ENCODE data around the gene PAWR.

The PAWR gene

DNA sequence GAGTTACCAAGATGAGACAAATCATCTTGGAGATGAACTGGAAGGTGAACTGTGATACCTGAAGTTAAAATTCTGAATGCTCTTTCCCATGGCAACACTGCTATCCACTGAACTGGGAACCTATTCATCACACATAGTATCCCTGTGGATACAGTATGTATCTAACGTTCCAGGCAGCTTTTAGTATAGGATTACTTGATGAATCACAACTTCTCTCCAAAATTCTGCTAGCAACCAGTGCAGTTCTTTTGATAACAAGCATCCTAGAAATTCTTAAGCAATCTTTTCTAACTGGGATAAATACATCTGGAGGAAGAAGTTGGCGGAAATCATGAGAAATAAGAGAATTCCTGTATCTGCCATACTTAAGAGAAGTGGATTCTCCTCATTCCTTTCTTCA is 66.4 kb downstream of the PAWR start:
- TF ChIP-seq YY1 (IDR thresholded peaks at IDR 0.05; ENCODE audit: low read depth) (no peak), TCF12 (IDR thresholded peaks at IDR 0.05; ENCODE audit: low read depth) (no peak), RAD21 (IDR thresholded peaks at IDR 0.05; ENCODE audit: low read depth) (no peak), CEBPB (IDR thresholded peaks at IDR 0.05) (no peak)

DNA sequence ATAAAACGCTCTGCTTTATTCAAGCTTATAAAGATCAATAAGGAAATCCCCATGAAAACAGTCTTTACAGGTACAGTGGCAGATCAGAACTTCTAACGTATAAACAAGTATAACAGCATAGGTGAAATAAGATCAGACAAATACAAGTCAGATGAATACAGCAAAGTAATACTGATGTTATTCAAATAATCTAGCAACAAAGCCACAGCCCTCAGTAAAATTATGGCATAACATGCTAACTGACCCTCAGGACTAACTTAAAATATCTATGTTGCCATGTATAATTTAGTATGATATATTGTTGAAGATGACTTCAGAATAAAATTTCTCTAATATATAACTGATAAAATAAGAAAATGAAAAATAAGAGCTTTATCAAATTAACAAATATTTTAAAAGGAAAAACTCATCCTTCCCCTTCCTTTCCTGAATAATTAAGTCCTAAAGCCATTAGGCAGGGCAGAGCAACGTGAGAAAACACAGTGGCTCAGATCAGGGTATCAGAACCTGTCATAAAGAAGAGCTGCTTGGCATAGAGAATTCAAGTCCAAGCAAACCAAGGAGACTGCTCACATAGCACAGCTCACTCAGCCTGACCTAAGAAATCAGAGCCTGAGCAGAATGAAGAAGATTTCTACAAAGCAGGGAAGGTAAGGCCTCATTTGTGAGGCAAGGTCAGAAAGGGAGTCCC is 70.7 kb downstream of the PAWR start:
- TF ChIP-seq RAD21 (IDR thresholded peaks at IDR 0.05; ENCODE audit: low read depth) (no peak), TCF12 (IDR thresholded peaks at IDR 0.05; ENCODE audit: low read depth) (no peak), FOXM1 (IDR thresholded peaks at IDR 0.05; ENCODE audit: borderline replicate concordance, low read depth) (no peak), YY1 (IDR thresholded peaks at IDR 0.05; ENCODE audit: low read depth) (no peak)

DNA sequence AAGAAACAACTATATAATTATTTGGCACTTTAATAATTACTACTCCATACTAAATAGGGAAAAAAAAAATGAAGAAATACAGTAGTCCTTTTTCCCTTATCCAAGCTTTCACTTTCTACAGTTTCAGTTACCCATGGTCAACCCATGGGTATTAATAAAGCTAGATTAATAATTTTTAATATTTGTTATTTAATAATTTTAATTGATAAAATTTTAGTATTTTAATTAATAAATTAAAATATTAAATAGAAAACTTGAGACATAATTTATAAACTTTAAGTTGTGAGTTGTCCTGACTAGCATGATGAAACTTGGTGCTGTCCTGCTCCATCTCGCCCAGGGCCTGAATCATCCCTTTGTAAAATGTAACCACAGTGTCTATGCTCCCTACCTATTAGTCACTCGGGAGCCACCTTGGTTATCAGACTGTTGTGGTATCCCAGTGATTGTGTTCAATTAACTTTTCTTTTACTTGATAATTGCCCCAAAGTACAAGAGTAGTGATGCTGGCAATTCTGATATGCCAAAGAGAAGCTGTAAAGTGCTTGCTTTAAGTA is 71.8 kb downstream of the PAWR start:
- TF ChIP-seq NFIC (IDR thresholded peaks at IDR 0.05) (no peak), CEBPB (IDR thresholded peaks at IDR 0.05) (no peak), YY1 (IDR thresholded peaks at IDR 0.05; ENCODE audit: low read depth) (no peak), CREB1 (IDR thresholded peaks at IDR 0.05; ENCODE audit: low read depth) (no peak), TEAD4 (IDR thresholded peaks at IDR 0.05) (no peak), RAD21 (IDR thresholded peaks at IDR 0.05; ENCODE audit: low read depth) (no peak), EGR1 (IDR thresholded peaks at IDR 0.05) (no peak)
- TF ChIP-seq, protein P1, sequence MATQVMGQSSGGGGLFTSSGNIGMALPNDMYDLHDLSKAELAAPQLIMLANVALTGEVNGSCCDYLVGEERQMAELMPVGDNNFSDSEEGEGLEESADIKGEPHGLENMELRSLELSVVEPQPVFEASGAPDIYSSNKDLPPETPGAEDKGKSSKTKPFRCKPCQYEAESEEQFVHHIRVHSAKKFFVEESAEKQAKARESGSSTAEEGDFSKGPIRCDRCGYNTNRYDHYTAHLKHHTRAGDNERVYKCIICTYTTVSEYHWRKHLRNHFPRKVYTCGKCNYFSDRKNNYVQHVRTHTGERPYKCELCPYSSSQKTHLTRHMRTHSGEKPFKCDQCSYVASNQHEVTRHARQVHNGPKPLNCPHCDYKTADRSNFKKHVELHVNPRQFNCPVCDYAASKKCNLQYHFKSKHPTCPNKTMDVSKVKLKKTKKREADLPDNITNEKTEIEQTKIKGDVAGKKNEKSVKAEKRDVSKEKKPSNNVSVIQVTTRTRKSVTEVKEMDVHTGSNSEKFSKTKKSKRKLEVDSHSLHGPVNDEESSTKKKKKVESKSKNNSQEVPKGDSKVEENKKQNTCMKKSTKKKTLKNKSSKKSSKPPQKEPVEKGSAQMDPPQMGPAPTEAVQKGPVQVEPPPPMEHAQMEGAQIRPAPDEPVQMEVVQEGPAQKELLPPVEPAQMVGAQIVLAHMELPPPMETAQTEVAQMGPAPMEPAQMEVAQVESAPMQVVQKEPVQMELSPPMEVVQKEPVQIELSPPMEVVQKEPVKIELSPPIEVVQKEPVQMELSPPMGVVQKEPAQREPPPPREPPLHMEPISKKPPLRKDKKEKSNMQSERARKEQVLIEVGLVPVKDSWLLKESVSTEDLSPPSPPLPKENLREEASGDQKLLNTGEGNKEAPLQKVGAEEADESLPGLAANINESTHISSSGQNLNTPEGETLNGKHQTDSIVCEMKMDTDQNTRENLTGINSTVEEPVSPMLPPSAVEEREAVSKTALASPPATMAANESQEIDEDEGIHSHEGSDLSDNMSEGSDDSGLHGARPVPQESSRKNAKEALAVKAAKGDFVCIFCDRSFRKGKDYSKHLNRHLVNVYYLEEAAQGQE (IDR thresholded peaks at IDR 0.05; ENCODE audit: low read depth), result no peak
- TF ChIP-seq, protein P2, sequence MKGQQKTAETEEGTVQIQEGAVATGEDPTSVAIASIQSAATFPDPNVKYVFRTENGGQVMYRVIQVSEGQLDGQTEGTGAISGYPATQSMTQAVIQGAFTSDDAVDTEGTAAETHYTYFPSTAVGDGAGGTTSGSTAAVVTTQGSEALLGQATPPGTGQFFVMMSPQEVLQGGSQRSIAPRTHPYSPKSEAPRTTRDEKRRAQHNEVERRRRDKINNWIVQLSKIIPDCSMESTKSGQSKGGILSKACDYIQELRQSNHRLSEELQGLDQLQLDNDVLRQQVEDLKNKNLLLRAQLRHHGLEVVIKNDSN (IDR thresholded peaks at IDR 0.05), result no peak

DNA sequence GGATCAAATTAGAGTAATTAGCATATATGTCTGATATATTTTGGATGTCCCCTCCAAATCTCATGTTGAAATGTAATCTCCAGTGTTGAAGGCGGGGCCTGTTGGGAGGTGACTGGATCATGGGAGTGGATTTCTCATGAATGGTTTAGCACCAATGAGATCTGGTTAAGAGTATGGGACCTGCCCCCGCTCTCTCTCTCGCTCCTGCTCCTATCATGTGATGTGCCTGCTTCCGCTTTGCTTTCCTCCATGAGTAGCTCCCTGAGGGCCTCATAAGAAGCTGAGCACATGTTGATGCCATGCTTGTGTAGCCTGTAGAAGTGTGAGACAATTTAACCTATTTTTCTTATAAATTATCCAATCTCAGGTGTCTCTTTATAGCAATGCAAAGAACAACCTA is 73.1 kb downstream of the PAWR start:
- TF ChIP-seq, protein P2 (IDR thresholded peaks at IDR 0.05), result no peak
- TF ChIP-seq EP300 (IDR thresholded peaks at IDR 0.05; ENCODE audit: borderline replicate concordance), result no peak
- no peak for TF ChIP-seq NFIC (IDR thresholded peaks at IDR 0.05)
- TF ChIP-seq EGR1 (IDR thresholded peaks at IDR 0.05), result no peak
- no peak for TF ChIP-seq CREB1 (IDR thresholded peaks at IDR 0.05; ENCODE audit: low read depth)
- TF ChIP-seq, protein P3, sequence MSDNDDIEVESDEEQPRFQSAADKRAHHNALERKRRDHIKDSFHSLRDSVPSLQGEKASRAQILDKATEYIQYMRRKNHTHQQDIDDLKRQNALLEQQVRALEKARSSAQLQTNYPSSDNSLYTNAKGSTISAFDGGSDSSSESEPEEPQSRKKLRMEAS (IDR thresholded peaks at IDR 0.05), result no peak
- no peak for TF ChIP-seq RAD21 (IDR thresholded peaks at IDR 0.05; ENCODE audit: low read depth)
- no peak for TF ChIP-seq TEAD4 (IDR thresholded peaks at IDR 0.05)
- no peak for TF ChIP-seq TCF12 (IDR thresholded peaks at IDR 0.05; ENCODE audit: low read depth)
- TF ChIP-seq ZBTB7A (IDR thresholded peaks at IDR 0.05; ENCODE audit: low read depth), result no peak
- no peak for TF ChIP-seq FOXM1 (IDR thresholded peaks at IDR 0.05; ENCODE audit: borderline replicate concordance, low read depth)

DNA sequence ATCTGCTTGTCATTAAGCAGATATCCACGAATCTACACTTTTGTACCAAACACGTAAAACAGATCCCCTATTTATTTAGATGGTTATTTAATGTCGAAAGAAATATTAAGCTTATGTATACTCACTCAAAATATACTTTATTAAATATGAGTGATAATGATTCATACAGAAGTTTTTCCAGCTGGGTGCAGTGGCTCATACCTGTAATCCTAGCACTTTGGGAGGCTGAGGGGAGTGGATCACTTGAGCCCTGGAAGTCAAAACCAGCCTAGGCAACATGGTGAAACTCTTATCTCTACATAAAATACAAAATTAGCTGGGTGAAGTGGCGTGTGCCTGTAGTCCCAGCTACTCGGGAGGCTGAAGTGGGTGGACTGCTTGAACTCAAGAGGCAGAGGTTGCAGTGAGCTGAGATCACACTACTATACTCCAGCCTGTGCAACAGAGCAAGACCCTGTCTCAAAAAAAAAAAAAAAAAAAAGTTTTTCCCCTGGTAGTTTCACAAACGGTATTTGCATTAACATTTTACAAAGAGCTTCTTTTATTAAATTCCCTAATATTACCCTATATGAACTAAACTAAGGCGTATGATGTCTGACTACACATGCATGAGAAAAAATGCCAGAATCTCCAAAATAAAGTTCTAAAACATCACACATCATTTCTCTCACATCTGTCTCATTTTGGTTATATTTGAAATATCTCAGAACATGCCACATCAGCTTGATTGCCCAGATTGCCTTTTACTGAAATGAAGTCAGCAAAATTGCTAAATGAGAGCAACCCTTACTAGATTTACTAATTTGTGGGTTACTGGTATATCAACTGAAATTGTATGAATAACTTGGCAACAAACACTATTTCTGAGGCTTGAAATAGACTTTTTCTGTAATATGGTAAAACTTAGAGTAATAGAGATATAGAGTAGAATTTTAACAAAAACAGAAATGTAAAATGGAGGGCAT is 74.9 kb downstream of the PAWR start:
- TF ChIP-seq NFIC (IDR thresholded peaks at IDR 0.05), result no peak
- TF ChIP-seq TCF12 (IDR thresholded peaks at IDR 0.05; ENCODE audit: low read depth), result no peak
- TF ChIP-seq ZBTB7A (IDR thresholded peaks at IDR 0.05; ENCODE audit: low read depth), result no peak
- TF ChIP-seq YY1 (IDR thresholded peaks at IDR 0.05; ENCODE audit: low read depth), result no peak
- TF ChIP-seq TAF1 (IDR thresholded peaks at IDR 0.05; ENCODE audit: low read depth), result no peak
- TF ChIP-seq, protein P2 (IDR thresholded peaks at IDR 0.05), result no peak
- TF ChIP-seq, protein P3 (IDR thresholded peaks at IDR 0.05), result no peak
- no peak for TF ChIP-seq FOXM1 (IDR thresholded peaks at IDR 0.05; ENCODE audit: borderline replicate concordance, low read depth)
- TF ChIP-seq EGR1 (IDR thresholded peaks at IDR 0.05), result no peak
- no peak for TF ChIP-seq CEBPB (IDR thresholded peaks at IDR 0.05)
- TF ChIP-seq TEAD4 (IDR thresholded peaks at IDR 0.05), result no peak
- TF ChIP-seq EP300 (IDR thresholded peaks at IDR 0.05; ENCODE audit: borderline replicate concordance), result no peak
- TF ChIP-seq, protein P1 (IDR thresholded peaks at IDR 0.05; ENCODE audit: low read depth), result no peak
- TF ChIP-seq RAD21 (IDR thresholded peaks at IDR 0.05; ENCODE audit: low read depth), result no peak
- TF ChIP-seq CREB1 (IDR thresholded peaks at IDR 0.05; ENCODE audit: low read depth), result no peak
